CD14-positive monocyte (primary cell): ENCODE data around the gene MT3. TPM values are rescaled to one million over a fixed set of nuclear protein-coding genes. Genes with fewer than 3 reads are reported as not detected.
A peak's percentile ranks its signal among the peaks of the same experiment; 100 is the strongest.

Experiments used
- DNase-seq, 3 donors: peaks; one replicate each; pipeline ENCODE4 v3.0.0-alpha.2; 2011 to 2022
- H2AFZ ChIP-seq: 2 replicates; pipeline ENCODE4 v1.6.0; 2012; ENCODE audit warnings: mild to moderate bottlenecking, low read depth, low read length, inconsistent platforms; ENCODE audit not compliant: insufficient read depth, poor library complexity, severe bottlenecking
- H3K27ac ChIP-seq, 2 donors: 1 replicate in 1 of 2; 2 replicates in 1 of 2; pipeline ENCODE4 v1.5.1; 2012 to 2013; ENCODE audit warnings: low read length in 2 of 2, control low read depth in 1 of 2, inconsistent platforms in 1 of 2, low read depth in 1 of 2, mild to moderate bottlenecking in 1 of 2
- H3K27me3 ChIP-seq, 2 donors: one replicate each; pipeline versions ENCODE4 v1.6.0 to v1.6.1; 2011 to 2013; ENCODE audit warnings: low read length in 2 of 2; ENCODE audit not compliant: control insufficient read depth in 2 of 2, insufficient read depth in 2 of 2
- H3K36me3 ChIP-seq, 2 donors: replicated peaks in 1 of 2; 1 replicate in 1 of 2; 2 replicates in 1 of 2; pipeline versions ENCODE4 v1.5.1 to v1.6.1; 2012 to 2013; ENCODE audit warnings: low read length in 2 of 2, control low read depth in 1 of 2, inconsistent platforms in 1 of 2, mild to moderate bottlenecking in 1 of 2; ENCODE audit not compliant: insufficient read depth in 2 of 2, control insufficient read depth in 1 of 2
- H3K4me1 ChIP-seq, 2 donors: 1 replicate in 1 of 2; 2 replicates in 1 of 2; pipeline versions ENCODE4 v1.5.1 to v1.6.1; 2012 to 2013; ENCODE audit warnings: low read length in 2 of 2, control low read depth in 1 of 2, inconsistent platforms in 1 of 2, mild to moderate bottlenecking in 1 of 2, moderate library complexity in 1 of 2; ENCODE audit not compliant: insufficient read depth in 2 of 2, control insufficient read depth in 1 of 2
- H3K4me2 ChIP-seq: replicated peaks from 2 replicates; pipeline ENCODE3; 2012; ENCODE audit warnings: low read length, moderate library complexity, mild to moderate bottlenecking; ENCODE audit not compliant: poor library complexity, severe bottlenecking; ENCODE audit errors: extremely low read depth
- H3K4me3 ChIP-seq, 3 experiments: fragments of 200-600 bp in 1 of 3; sonication (generic) in 1 of 3; replicated peaks in 1 of 3; 1 replicate in 2 of 3; 2 replicates in 1 of 3; pipeline ENCODE4 v1.5.1; 2011 to 2013; ENCODE audit warnings: low read length in 3 of 3, mild to moderate bottlenecking in 3 of 3, control low read depth in 2 of 3, low read depth in 2 of 3, inconsistent platforms in 1 of 3, moderate library complexity in 1 of 3
- H3K79me2 ChIP-seq: 2 replicates; pipeline ENCODE4 v1.6.0; 2012; ENCODE audit warnings: mild to moderate bottlenecking, control low read depth, inconsistent platforms, low read length, moderate library complexity; ENCODE audit not compliant: insufficient read depth
- H3K9ac ChIP-seq: 2 replicates; pipeline ENCODE4 v1.6.0; 2017; ENCODE audit warnings: low read length, mild to moderate bottlenecking; ENCODE audit not compliant: insufficient read depth, poor library complexity, severe bottlenecking
- H3K9me3 ChIP-seq, 2 donors: replicated peaks in 1 of 2; 1 replicate in 1 of 2; 2 replicates in 1 of 2; pipeline versions ENCODE4 v1.5.1 to v1.6.1; 2012 to 2013; ENCODE audit warnings: low read length in 2 of 2, control low read depth in 1 of 2; ENCODE audit not compliant: control insufficient read depth in 1 of 2, insufficient read depth in 1 of 2
- H4K20me1 ChIP-seq: 2 replicates; pipeline ENCODE4 v1.6.0; 2012; ENCODE audit warnings: mild to moderate bottlenecking, low read length, control low read depth, moderate library complexity; ENCODE audit not compliant: insufficient read depth
- H3K27ac Mint-ChIP-seq, 7 donors: one replicate each; pipeline ENCODE4 v1.8.0; 2020; ENCODE audit warnings: mild to moderate bottlenecking in 7 of 7, mixed read lengths in 7 of 7, moderate library complexity in 6 of 7, inconsistent platforms in 2 of 7
- H3K27me3 Mint-ChIP-seq, 3 donors: one replicate each; pipeline ENCODE4 v1.8.0; 2021 to 2022; ENCODE audit warnings: low read depth in 3 of 3, mild to moderate bottlenecking in 3 of 3, mixed read lengths in 3 of 3, moderate library complexity in 3 of 3, inconsistent platforms in 1 of 3
- H3K36me3 Mint-ChIP-seq, 2 donors: one replicate each; pipeline ENCODE4 v1.8.0; 2020; ENCODE audit warnings: mixed read lengths in 2 of 2, inconsistent platforms in 1 of 2, mild to moderate bottlenecking in 1 of 2
- H3K4me1 Mint-ChIP-seq: one replicate; pipeline ENCODE4 v1.8.0; 2020; ENCODE audit warnings: mild to moderate bottlenecking, mixed read lengths
- H3K4me3 Mint-ChIP-seq, 2 donors: one replicate each; pipeline ENCODE4 v1.8.0; 2020; ENCODE audit warnings: mild to moderate bottlenecking in 2 of 2, mixed read lengths in 2 of 2, moderate library complexity in 1 of 2
- H3K9me3 Mint-ChIP-seq, 7 donors: one replicate each; pipeline ENCODE4 v1.8.0; 2020 to 2022; ENCODE audit warnings: mixed read lengths in 7 of 7, mild to moderate bottlenecking in 6 of 7, moderate library complexity in 6 of 7, inconsistent platforms in 2 of 7
- CTCF ChIP-seq: fragments of 200-600 bp; IDR thresholded peaks from one replicate; pipeline ENCODE4 v1.8.0; 2022; ENCODE audit warnings: antibody characterized with exemption, mild to moderate bottlenecking
- WGBS: methylation state at CpG from one replicate; pipeline ENCODE4 v1.1.5; 2013; ENCODE audit warnings: missing lambda C conversion rate; ENCODE audit not compliant: insufficient coverage; 5-methylcytosine and 5-hydroxymethylcytosine counted together
- intact Hi-C, 2 donors: fragments of 100-400 bp; cut with micrococcal nuclease; formaldehyde crosslinking; loops; one replicate each; pipeline versions ENCODE4 v1.15.0 to v1.15.1; 2023
- polyA plus RNA-seq, 3 donors: library from polyadenylated mRNA; depleted of rRNA in 1 of 3; unstranded in 2 of 3; stranded (reverse) in 1 of 3; fragments of 300-500 nt in 2 of 3; fragments of >200 nt in 1 of 3; fragmentation: Illumina TruSeq in 2 of 3; gene quantifications; 1 replicate in 2 of 3; 2 replicates in 1 of 3; pipeline ENCODE4 v1.2.3, GENCODE V29; 2012 to 2021

MT3 gene
- polyA plus RNA-seq, 3 donors, result not detected

GRCh38 chr16:56629531-56629930 lies 40.2 kb downstream of the MT3 start:
- Histone ChIP-seq H3K4me1 (peaks cover 24 to 35% of the 10 kb centered on the region in 2 donors), H3K27me3 (peaks cover 38 to 83% of the 10 kb centered on the region in 2 donors), H2AFZ (no peak overlapping the region), H3K4me3 (no peak overlapping the region), H3K79me2 (no peaks in the 10 kb centered on the region), H3K27ac (no peak overlapping the region), H3K4me2 (no peak overlapping the region), H4K20me1 (no peaks in the 10 kb centered on the region), H3K9ac (no peak overlapping the region), H3K36me3 (no peaks in the 10 kb centered on the region), H3K9me3 (peaks cover 0 to 24% of the 10 kb centered on the region in 2 donors)
- H3K9me3 Mint-ChIP-seq, result peaks cover 0 to 21% (median 2%) of the 10 kb centered on the region in 7 donors
- peaks cover 38% of the 10 kb centered on the region for H3K4me1 Mint-ChIP-seq
- no peak for DNase-seq
- peaks cover 73 to 93% (median 87%) of the 10 kb centered on the region in 3 donors for H3K27me3 Mint-ChIP-seq
- peaks cover 0 to 6% of the 10 kb centered on the region in 2 donors for H3K36me3 Mint-ChIP-seq
- no peak for TF ChIP-seq CTCF
- 100% methylated on average over 1 of the region's 3 CpGs for WGBS
- H3K27ac Mint-ChIP-seq, result no peak overlapping the region
- intact Hi-C loops, result no loop called here
- no peak overlapping the region for H3K4me3 Mint-ChIP-seq

DNA sequence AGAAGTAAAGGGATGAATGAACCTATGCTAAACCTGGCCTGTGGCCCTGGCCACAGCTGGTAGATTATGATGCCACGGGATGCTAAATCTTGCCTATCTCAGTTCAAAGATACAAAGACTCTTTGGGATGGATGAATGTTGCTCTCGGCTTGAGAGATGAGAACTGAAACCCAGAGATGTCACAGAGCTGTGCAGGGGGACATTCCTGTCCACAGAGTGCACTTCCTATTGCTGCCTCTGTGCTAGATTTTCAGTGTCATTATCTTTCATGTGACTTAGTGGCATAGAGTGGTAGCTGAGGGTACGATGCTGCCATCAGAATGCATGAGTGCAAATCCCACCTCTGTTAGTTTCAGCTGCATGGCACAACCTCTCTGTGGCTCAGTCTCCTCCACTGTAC lies 40.8 kb downstream of the MT3 start:
- H3K9me3 Mint-ChIP-seq, result peaks cover 0 to 23% (median 6%) of the 10 kb centered on the region in 7 donors
- peaks cover 73 to 93% (median 88%) of the 10 kb centered on the region in 3 donors for H3K27me3 Mint-ChIP-seq
- Histone ChIP-seq H3K79me2 (no peaks in the 10 kb centered on the region), H3K4me1 (peaks cover 20 to 30% of the 10 kb centered on the region in 2 donors), H3K9me3 (peaks cover 0 to 30% of the 10 kb centered on the region in 2 donors), H3K4me3 (no peak overlapping the region), H2AFZ (no peak overlapping the region), H3K27me3 (peaks cover 44 to 84% of the 10 kb centered on the region in 2 donors), H3K36me3 (no peaks in the 10 kb centered on the region), H4K20me1 (no peaks in the 10 kb centered on the region), H3K4me2 (no peak overlapping the region), H3K27ac (no peak overlapping the region), H3K9ac (no peak overlapping the region)
- intact Hi-C loops, result no loop called here
- peaks cover 38% of the 10 kb centered on the region for H3K4me1 Mint-ChIP-seq
- H3K36me3 Mint-ChIP-seq, result peaks cover 0 to 9% of the 10 kb centered on the region in 2 donors
- no peak overlapping the region for H3K27ac Mint-ChIP-seq
- 17% methylated on average over 2 of the region's 3 CpGs for WGBS
- TF ChIP-seq CTCF, result no peak
- peak in 1 of 3 donors; percentile 26 for DNase-seq
- peak overlapping the region in 1 of 2 donors; percentile 53 for H3K4me3 Mint-ChIP-seq
